ENCODE measurements around the gene ATAT1. TPM values are rescaled to one million over a fixed set of nuclear protein-coding genes. Genes with fewer than 3 reads are reported as not detected.

The ATAT1 gene
- total and polyA plus RNA-seq, 2 of the 13 experiments (the other 11 are each of a cell fraction or from before 2014, with no cell fraction given), result 9.2 to 23.6 TPM

GRCh38 chr6:30654798-30655742, 28.4 kb downstream of the ATAT1 start (continued):
- TF ChIP-seq SOX13 (IDR thresholded peaks at IDR 0.05), result peak; percentile 81
- peak in 1 of 2 experiments; percentile 97; a peak in 2 of 4 replicates for TF ChIP-seq SOX13 (CRISPR knock-in tag; conservative IDR thresholded peaks at IDR 0.05 in 1 of 2, IDR thresholded peaks at IDR 0.05 in 1 of 2)
- no peak for TF ChIP-seq BRD4 (CRISPR knock-in tag; IDR thresholded peaks at IDR 0.05)
- peak; percentile 98 for TF ChIP-seq TGIF2 (CRISPR knock-in tag; IDR thresholded peaks at IDR 0.05)
- TF ChIP-seq TFDP1 (CRISPR knock-in tag; IDR thresholded peaks at IDR 0.05; ENCODE audit: borderline replicate concordance), result peak; percentile 45; the same call in 1 of the 2 replicates
- TF ChIP-seq DNMT3B (CRISPR knock-in tag; conservative IDR thresholded peaks at IDR 0.05), result no peak
- TF ChIP-seq KDM1A (CRISPR knock-in tag; IDR thresholded peaks at IDR 0.05), result peak; percentile 94
- peak; percentile 73; the same call in 1 of the 2 replicates for TF ChIP-seq RERE (CRISPR knock-in tag; IDR thresholded peaks at IDR 0.05; ENCODE audit: low read depth)
- TF ChIP-seq ZBTB26 (CRISPR knock-in tag; IDR thresholded peaks at IDR 0.05; ENCODE audit: borderline replicate concordance), result peak; percentile 66; the same call in 1 of the 2 replicates
- peak; percentile 97 for TF ChIP-seq MED1 (CRISPR knock-in tag; IDR thresholded peaks at IDR 0.05)
- TF ChIP-seq MEF2D (CRISPR knock-in tag; IDR thresholded peaks at IDR 0.05), result peak; percentile 79; the same call in 1 of the 2 replicates
- peak; percentile 48; the same call in 1 of the 2 replicates for TF ChIP-seq ZNF329 (CRISPR knock-in tag; IDR thresholded peaks at IDR 0.05; ENCODE audit: low read depth)
- peak; percentile 65 for TF ChIP-seq CBX1 (IDR thresholded peaks at IDR 0.05; ENCODE audit: low read depth)
- TF ChIP-seq ZFP91 (CRISPR knock-in tag; IDR thresholded peaks at IDR 0.05; ENCODE audit: borderline replicate concordance), result peak; percentile 70
- no peak; the same call in 1 of the 2 replicates for TF ChIP-seq PHF20 (CRISPR knock-in tag; IDR thresholded peaks at IDR 0.05)
- TF ChIP-seq SMAD3 (CRISPR knock-in tag; IDR thresholded peaks at IDR 0.05), result 0 out of 2 replicates have a peak, but pooled peaks have one; percentile 62
- peak; percentile 49; the same call in 1 of the 2 replicates for TF ChIP-seq ZNF598 (CRISPR knock-in tag; IDR thresholded peaks at IDR 0.05; ENCODE audit: borderline replicate concordance)
- peak; percentile 64; the same call in 1 of the 2 replicates for TF ChIP-seq ZC3H13 (CRISPR knock-in tag; IDR thresholded peaks at IDR 0.05)
- peak; percentile 47; the same call in 1 of the 2 replicates for TF ChIP-seq KLF9 (CRISPR knock-in tag; IDR thresholded peaks at IDR 0.05; ENCODE audit: low read depth)
